CD4-positive, alpha-beta T cell treated with Interleukin-4 for 4 hours (primary cell): ENCODE measurements around the gene LRRC36.
A peak's percentile ranks its signal among the peaks of the same experiment; 100 is the strongest.

Source experiments
- DNase-seq: peaks from one replicate; pipeline ENCODE4 v3.0.0-alpha.2; 2020

LRRC36 gene

DNA sequence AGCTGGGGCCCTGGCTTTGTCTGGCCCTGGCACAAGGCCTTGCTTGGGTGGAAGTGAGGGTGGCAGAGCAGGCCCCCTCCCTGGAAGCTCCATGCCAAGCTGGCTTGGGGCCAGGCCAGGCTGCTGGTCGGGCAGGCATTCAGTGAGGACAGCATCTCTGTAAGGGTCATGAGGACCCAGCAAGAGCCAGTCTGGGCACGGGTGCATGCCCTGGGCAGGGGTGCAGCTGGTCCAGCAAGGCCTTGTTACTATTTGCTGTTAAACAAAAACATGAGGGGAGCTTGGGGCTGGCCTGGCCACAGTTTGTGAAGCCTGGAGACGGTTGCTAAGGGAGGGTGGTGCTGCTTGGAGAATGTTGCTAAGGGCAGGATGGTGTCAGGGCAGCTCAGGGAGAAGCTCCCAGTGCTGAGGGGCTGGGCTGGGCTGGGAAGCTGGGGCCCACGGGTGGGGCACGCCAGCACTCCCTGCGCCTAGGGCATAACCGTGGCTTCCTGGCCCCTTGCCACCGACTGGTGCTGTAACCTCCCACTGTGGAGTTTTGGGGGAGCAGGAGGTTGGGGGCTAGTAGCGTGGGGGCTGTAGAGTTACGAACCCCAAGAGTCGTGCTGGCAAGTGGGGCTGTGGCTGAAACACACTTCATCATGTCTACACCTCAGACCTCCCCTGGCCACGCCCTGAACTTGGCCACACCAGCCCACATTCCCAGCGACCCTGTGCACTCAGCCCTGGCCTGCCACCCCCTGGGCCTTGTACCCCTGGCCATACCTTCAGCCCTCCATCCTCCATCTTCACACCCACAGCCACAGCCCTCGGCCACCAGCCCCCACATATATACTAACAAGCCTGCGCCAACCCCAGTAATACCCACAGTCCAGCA, 65.0 kb downstream of the LRRC36 start:
- no peak for DNase-seq

DNA sequence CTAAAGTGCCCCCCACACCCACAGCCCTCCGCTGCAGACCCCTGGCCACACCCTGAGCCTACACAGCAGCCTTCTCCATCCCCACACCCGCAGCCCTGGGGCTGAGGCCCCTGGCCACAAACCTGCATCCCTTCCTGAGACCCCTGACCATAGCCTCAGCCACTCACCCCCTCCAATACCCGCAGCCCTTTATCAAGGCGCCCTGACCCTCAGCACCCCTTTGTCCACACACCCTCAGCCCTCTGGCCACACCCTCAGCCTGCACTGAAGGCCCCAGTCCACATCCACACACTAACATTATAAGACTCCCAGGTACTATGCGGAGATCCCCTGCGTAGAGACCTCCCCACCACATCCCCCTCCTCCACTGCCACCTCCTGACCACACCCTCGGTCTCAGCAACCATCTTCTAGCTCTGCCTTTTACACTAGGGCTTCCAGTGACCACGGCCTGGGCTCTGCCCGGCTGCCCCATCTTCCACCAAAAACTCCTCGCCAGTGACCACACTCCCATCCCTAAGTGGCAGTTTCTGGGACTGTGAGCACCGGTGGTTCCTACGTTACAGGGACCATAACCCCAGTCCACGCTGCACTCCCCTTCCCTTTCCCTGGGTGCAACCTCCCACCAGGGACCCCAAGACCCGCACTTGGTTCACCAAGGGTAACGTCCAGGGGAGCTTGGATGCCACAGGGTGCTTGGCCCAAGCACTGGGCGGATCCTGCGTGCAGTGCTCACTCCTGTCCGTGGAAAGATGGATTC, 65.9 kb downstream of the LRRC36 start:
- no peak for DNase-seq

GRCh38 chr16:67393111-67393787, 66.6 kb downstream of the LRRC36 start, which contains the start of gene TPPP3:
Gene TPPP3 (minus strand): TSS chr16:67393498. CDS start chr16:67391111, 2,387 bp downstream.
- peak; percentile 47 for DNase-seq

GRCh38 chr16:67393788-67394154, 67.2 kb downstream of the LRRC36 start:
- no peak for DNase-seq

DNA sequence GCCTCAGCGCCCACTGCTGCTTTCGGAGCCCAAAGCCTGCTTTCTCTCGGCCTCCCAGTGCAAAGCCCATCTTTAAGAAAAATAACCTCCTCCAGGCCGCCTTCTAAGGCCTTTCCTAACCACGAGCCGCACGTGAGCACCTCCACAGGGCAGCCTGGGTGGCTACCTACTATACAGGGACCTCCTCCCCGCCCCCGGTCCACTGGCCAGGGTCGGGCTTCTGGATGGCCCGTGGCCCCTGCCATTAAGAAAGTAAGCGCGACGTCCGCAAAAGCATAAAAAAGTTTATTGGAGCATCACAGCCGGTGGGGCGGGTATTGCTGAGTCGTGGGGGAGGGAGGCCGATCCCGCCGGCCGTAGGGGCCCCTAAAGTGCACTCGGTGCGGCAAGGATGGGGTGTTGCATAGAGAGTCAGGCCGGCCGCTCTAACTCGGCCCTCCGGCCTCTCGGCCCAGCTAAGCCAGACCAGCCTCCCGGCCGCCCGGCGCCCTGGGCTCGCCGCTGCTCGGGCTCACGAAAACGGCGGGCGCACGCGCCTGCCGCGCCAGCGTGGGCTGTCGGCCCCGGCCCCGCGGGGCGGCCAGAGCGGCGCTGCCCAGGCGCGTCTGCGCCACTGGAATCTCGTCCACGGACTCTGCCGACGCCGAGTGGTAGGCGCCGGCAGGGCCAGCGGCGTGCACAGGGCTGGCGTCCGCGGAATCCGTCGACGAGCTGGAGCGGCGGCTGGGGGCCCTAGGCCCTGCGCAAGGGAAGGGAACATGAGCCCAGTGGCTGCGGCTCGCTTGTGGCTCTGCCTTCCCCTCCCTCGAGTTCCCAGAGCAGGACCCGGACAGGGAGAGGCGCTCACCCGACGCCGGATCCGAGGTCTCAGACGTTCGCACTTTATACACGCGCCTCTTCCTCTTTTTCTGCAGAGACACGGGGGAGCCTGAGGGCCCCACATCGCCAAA, 67.8 kb downstream of the LRRC36 start:
- no peak for DNase-seq

GRCh38 chr16:67395105-67395457, 68.5 kb downstream of the LRRC36 start:
- no peak for DNase-seq

GRCh38 chr16:67395458-67396158, 69.0 kb downstream of the LRRC36 start:
- DNase-seq: no peak

- no peak for DNase-seq
These were observed 69.8 kb downstream of the LRRC36 start for GRCh38 chr16:67396159-67397035.

- no peak for DNase-seq
These were observed 70.6 kb downstream of the LRRC36 start for GRCh38 chr16:67397036-67397801.

- DNase-seq: no peak
These were observed 71.4 kb downstream of the LRRC36 start for GRCh38 chr16:67397812-67398545.

- no peak for DNase-seq
These were observed 72.1 kb downstream of the LRRC36 start for GRCh38 chr16:67398546-67399217.

DNA sequence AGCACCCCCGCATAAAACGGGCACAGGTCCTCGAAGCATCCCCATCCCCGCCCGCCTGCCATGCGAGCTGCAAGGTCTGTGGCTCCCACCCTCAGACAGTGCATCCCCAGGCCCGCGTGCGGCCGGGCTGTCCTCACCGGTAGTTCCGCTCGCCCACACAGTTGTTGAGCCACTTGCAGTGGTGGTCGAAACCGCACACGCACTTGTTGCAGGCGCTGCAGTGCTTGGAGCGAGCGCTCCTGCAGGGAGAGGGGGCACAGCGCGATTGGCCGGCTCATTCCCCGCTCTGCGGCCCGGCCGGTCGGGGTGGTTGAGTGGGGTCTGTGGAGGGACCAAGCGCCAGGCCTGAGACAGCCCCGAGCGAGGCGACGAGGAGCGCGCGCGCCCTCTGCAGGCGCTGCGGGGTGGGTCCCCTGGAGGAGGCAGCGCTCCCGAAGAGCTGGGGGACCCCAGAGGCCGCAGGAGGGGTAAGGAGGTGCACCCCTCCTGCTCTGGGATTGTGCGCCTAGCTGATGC, 72.7 kb downstream of the LRRC36 start:
- no peak for DNase-seq

DNA sequence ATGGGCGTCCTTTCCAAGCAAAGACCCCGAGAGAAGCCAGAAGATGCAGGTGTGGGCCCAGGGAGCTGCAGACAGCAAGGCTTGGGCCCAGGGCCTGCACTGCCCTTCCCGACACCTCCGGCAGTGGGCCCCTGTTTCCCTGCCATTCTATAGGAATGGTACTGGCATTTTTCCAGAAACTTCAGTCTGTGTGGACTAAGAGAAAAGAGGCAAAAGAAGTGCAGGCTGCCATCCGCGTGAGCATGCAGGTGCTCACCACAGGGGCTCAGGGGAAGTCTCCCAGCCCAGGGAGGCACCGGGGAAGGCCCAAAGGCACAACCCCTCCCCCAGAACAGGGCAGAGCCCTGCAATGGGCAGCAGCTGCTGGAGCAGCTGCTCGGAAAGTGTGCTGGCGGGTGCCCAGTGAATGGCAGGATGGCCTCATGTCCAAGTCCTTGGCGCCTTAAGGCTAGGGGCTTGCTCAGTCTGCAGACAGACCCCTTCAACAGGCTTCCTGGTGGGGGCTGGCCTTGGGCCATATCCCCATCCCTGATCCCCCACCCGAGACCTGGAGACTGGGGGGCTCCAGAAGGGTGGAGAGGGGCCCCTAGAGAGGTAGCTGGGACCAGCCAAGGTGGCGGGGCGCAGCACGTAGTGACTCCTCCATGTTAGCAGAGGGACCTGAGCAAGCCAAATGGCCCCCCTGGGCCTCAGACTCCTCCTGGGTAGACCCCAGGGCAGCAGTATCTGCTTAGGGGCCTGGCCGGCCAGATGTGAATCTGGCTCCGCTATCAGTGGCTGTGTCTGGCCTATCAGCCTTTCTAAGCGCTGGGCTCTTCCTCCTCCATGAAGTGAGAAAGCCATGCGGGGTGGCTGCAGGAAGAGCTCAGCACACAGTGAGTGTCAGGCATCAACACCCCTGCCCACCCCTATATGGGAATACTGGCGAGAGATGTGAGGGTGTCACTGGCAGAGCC, 73.4 kb downstream of the LRRC36 start:
- DNase-seq: no peak

GRCh38 chr16:67400901-67401300, 74.3 kb downstream of the LRRC36 start:
- DNase-seq: no peak

GRCh38 chr16:67403976-67404555, 77.5 kb downstream of the LRRC36 start:
- no peak for DNase-seq

GRCh38 chr16:67404740-67405226, 78.2 kb downstream of the LRRC36 start:
- DNase-seq: no peak

GRCh38 chr16:67405336-67405735, 78.7 kb downstream of the LRRC36 start:
- DNase-seq: no peak
